Smooth muscle cell (in vitro differentiated cells): ENCODE data around the gene ADK. TPM values are rescaled to one million over a fixed set of nuclear protein-coding genes. Genes with fewer than 3 reads are reported as not detected.

Source experiments
- DNase-seq: peaks from one replicate; lab custom pipeline; 2025; ENCODE audit not compliant: unreplicated experiment; lab: John Stamatoyannopoulos, UW
- H2AFZ ChIP-seq: fragments of 200-600 bp; sonication (generic); 2 replicates; pipeline ENCODE4 v1.6.0; 2016; ENCODE audit warnings: antibody characterized with exemption, low read depth, mild to moderate bottlenecking
- H3F3A ChIP-seq: fragments of 200-600 bp; sonication (generic); 2 replicates; pipeline ENCODE4 v1.6.0; 2017; ENCODE audit warnings: antibody characterized with exemption, low read depth
- H3K27ac ChIP-seq: fragments of 200-600 bp; sonication (generic); 2 replicates; pipeline ENCODE4 v1.5.1; 2016; ENCODE audit warnings: low read depth, mild to moderate bottlenecking
- H3K27me3 ChIP-seq: fragments of 200-600 bp; sonication (generic); 2 replicates; pipeline ENCODE4 v1.6.1; 2016; ENCODE audit warnings: low read depth, mild to moderate bottlenecking
- H3K36me3 ChIP-seq: fragments of 200-600 bp; sonication (generic); 2 replicates; pipeline ENCODE4 v1.5.1; 2016; ENCODE audit warnings: low read depth
- H3K4me1 ChIP-seq: fragments of 200-600 bp; sonication (generic); 2 replicates; pipeline ENCODE4 v1.5.1; 2016; ENCODE audit warnings: low read depth
- H3K4me2 ChIP-seq: fragments of 200-600 bp; sonication (generic); 2 replicates; pipeline ENCODE4 v1.6.0; 2016; ENCODE audit warnings: mild to moderate bottlenecking
- H3K4me3 ChIP-seq: fragments of 200-600 bp; sonication (generic); 2 replicates; pipeline ENCODE4 v1.5.1; 2016; ENCODE audit warnings: mild to moderate bottlenecking
- H3K79me2 ChIP-seq: fragments of 200-600 bp; sonication (generic); 2 replicates; pipeline ENCODE4 v1.6.0; 2016; ENCODE audit warnings: low read depth, mild to moderate bottlenecking
- H3K9ac ChIP-seq: fragments of 200-600 bp; sonication (generic); 2 replicates; pipeline ENCODE4 v1.6.0; 2016; ENCODE audit warnings: low read depth
- H3K9me3 ChIP-seq: fragments of 200-600 bp; sonication (generic); replicated peaks from 2 replicates; pipeline ENCODE4 v1.5.1; 2016; ENCODE audit warnings: low read depth
- H4K20me1 ChIP-seq: fragments of 200-600 bp; sonication (generic); 2 replicates; pipeline ENCODE4 v1.6.0; 2016; ENCODE audit warnings: low read depth
- WGBS: methylation state at CpG from one replicate; pipeline ENCODE4 v1.1.7; 2016; ENCODE audit warnings: low lambda C conversion rate; 5-methylcytosine and 5-hydroxymethylcytosine counted together
- polyA plus RNA-seq: library from polyadenylated mRNA; unstranded; fragments of >200 nt; fragmentation: Nextera tagmentation; extraction: Ambion mirVana; gene quantifications from 2 replicates; pipeline ENCODE4 v1.2.1, GENCODE V29; 2016
- total RNA-seq: library from RNA; depleted of rRNA; stranded (reverse); fragments of >200 nt; gene quantifications from 2 replicates; pipeline ENCODE4 v1.2.3, GENCODE V29; 2014
- TF ChIP-seq, protein P1 (sequence below): fragments of 200-600 bp; sonication (generic); IDR thresholded peaks from 2 replicates; pipeline ENCODE4 v1.5.1; 2017; ENCODE audit warnings: borderline replicate concordance, mild to moderate bottlenecking, antibody characterized with exemption; ENCODE audit not compliant: insufficient read depth, poor library complexity, severe bottlenecking

ADK gene
- total and polyA plus RNA-seq, 2 experiments from 2014 or later: 19.4 to 25.1 TPM

DNA sequence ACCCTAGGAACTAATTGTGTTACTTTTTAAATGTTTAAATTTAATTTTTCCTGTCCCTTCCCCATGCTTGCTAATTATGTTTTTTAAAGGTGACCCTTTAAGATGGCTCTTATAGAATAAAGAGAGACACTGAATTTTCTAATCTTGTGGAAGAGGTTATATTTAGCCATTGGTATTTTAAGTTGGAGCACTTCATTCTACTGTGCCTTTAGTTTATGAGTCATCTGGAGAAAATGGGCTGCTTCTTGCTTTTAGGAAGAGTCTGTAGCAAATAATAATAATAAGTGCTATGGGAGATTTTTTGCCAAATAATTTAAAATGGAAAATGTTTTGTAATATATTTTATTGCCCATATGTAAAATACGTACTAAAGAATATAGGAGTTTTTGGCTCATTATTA is 139.7 kb downstream of the ADK start:
- H4K20me1 ChIP-seq: no peaks in the 10 kb centered on the region
- no peak overlapping the region for H3K4me3 ChIP-seq
- H3K4me1 ChIP-seq: peaks cover 13% of the 10 kb centered on the region
- WGBS: 86% methylated on average over 1 of the region's 1 CpG
- no peak for DNase-seq
- no peak overlapping the region for H3K9ac ChIP-seq
- H2AFZ ChIP-seq: no peak overlapping the region
- TF ChIP-seq, protein P1, sequence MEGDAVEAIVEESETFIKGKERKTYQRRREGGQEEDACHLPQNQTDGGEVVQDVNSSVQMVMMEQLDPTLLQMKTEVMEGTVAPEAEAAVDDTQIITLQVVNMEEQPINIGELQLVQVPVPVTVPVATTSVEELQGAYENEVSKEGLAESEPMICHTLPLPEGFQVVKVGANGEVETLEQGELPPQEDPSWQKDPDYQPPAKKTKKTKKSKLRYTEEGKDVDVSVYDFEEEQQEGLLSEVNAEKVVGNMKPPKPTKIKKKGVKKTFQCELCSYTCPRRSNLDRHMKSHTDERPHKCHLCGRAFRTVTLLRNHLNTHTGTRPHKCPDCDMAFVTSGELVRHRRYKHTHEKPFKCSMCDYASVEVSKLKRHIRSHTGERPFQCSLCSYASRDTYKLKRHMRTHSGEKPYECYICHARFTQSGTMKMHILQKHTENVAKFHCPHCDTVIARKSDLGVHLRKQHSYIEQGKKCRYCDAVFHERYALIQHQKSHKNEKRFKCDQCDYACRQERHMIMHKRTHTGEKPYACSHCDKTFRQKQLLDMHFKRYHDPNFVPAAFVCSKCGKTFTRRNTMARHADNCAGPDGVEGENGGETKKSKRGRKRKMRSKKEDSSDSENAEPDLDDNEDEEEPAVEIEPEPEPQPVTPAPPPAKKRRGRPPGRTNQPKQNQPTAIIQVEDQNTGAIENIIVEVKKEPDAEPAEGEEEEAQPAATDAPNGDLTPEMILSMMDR: no peak
- H3K79me2 ChIP-seq: no peaks in the 10 kb centered on the region
- peaks cover 8% of the 10 kb centered on the region for H3F3A ChIP-seq
- H3K27me3 ChIP-seq: no peaks in the 10 kb centered on the region
- no peaks in the 10 kb centered on the region for H3K9me3 ChIP-seq
- H3K4me2 ChIP-seq: peak overlapping the region; percentile 7
- H3K27ac ChIP-seq: peak overlapping the region; percentile 42
- no peaks in the 10 kb centered on the region for H3K36me3 ChIP-seq

DNA sequence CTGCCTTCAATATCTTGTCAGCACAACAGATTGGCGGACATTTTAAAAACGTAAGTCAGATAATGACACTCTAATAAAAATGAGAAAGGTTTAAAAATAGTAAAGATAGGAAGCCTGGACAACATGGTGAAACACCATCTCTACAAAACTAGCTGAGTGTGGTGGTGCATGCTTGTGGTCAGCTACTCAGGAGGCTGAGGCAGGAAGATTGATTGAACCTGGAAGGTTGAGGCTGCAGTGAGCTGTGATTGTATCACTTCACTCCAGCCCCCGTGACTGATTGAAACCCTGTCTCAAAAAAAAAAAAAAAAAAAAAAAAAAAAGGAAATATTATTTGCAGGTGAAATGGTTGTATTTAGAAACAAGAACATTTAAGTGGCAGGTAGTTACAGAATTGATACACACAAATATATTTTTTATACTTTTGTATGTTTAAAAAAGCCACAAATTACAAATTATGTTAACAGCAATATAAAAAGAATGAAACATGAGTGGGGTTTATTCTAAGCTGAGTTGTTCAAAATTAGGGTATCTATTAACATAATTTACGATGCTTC is 141.9 kb downstream of the ADK start:
- peaks cover 13% of the 10 kb centered on the region for H3K4me1 ChIP-seq
- H3K79me2 ChIP-seq: no peaks in the 10 kb centered on the region
- H3K4me3 ChIP-seq: no peak overlapping the region
- no peaks in the 10 kb centered on the region for H3K9me3 ChIP-seq
- H3K4me2 ChIP-seq: no peak overlapping the region
- no peaks in the 10 kb centered on the region for H3K27me3 ChIP-seq
- peaks cover 8% of the 10 kb centered on the region for H3F3A ChIP-seq
- no peak overlapping the region for H2AFZ ChIP-seq
- DNase-seq: no peak
- no peaks in the 10 kb centered on the region for H4K20me1 ChIP-seq
- TF ChIP-seq, protein P1: no peak
- WGBS: 67% methylated on average over 4 of the region's 4 CpGs
- peak overlapping the region; percentile 73 for H3K27ac ChIP-seq
- H3K9ac ChIP-seq: no peak overlapping the region
- no peaks in the 10 kb centered on the region for H3K36me3 ChIP-seq

DNA sequence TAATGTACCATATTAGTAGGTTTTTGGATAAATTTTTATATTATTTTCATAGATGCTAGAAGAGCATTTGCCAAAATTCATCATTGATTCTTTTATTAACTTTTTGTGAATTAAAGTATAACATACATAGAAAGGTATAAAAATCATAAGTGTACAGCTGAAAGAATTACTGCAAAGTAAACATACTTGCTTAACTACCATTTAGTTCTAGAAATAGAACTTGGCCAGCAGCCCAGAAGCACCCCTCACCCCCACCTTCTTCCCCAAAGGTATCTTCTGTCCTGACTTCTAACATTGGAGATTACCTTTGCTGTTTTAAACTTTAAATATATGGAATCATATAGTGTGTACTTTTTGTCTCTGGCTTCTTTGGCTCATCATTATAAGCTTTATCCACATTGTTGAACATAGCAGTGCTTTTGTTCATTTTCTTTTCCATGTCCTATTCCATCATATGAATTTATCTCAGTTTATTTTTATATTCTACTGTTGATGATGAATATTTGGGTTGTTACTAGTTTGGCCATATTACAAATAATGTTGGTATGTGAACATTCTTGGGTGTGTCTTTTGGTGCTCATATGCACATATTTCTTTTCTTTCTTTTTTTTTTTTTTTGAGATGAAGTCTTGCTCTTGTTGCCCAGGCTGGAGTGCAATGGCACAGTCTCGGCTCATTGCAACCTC is 142.8 kb downstream of the ADK start:
- H3K4me1 ChIP-seq: peaks cover 13% of the 10 kb centered on the region
- peaks cover 8% of the 10 kb centered on the region for H3F3A ChIP-seq
- H2AFZ ChIP-seq: no peak overlapping the region
- H3K79me2 ChIP-seq: no peaks in the 10 kb centered on the region
- peak overlapping the region; percentile 73 for H3K27ac ChIP-seq
- 75% methylated on average over 1 of the region's 1 CpG for WGBS
- no peak overlapping the region for H3K4me2 ChIP-seq
- TF ChIP-seq, protein P1: no peak
- H3K9ac ChIP-seq: peak overlapping the region; percentile 12
- H3K4me3 ChIP-seq: no peak overlapping the region
- H3K27me3 ChIP-seq: no peaks in the 10 kb centered on the region
- no peaks in the 10 kb centered on the region for H3K36me3 ChIP-seq
- H3K9me3 ChIP-seq: no peaks in the 10 kb centered on the region
- no peaks in the 10 kb centered on the region for H4K20me1 ChIP-seq
- DNase-seq: no peak
